MCF 10A (cell line): ENCODE measurements around the gene SNX24. TPM values are rescaled to one million over a fixed set of nuclear protein-coding genes. Genes with fewer than 3 reads are reported as not detected.
A peak's percentile ranks its signal among the peaks of the same experiment; 100 is the strongest.

ENCODE experiments used
- Bru-seq: library from RNA; stranded (reverse); fragments of 400-500 nt; gene quantifications from one replicate; lab custom pipeline; 2021; lab: Mats Ljungman, UMichigan
- BruChase-seq, 2 experiments: library from RNA; stranded (reverse); fragments of 400-500 nt; gene quantifications; one replicate each; lab custom pipeline; 2021; lab: Mats Ljungman, UMichigan
- BruUV-seq: library from RNA; stranded (reverse); fragments of 400-500 nt; replicated peaks from 2 replicates; lab custom pipeline; 2021; lab: Mats Ljungman, UMichigan
- CTCF ChIA-PET: fragments of 300-600 bp; sonication (Branson Sonifier 250); formaldehyde crosslinking; extraction: SDS; loops from one replicate; lab custom pipeline; 2021; ENCODE audit warnings: antibody characterized with exemption, inconsistent platforms; lab: Yijun Ruan, JAX
- POLR2A ChIA-PET: fragments of 300-600, 350-650 bp; sonication (Branson Sonifier 250); formaldehyde crosslinking; extraction: SDS; loops from one replicate; lab custom pipeline; 2020; ENCODE audit warnings: antibody characterized with exemption, inconsistent platforms; lab: Yijun Ruan, JAX
- DNase-seq: peaks from one replicate; pipeline ENCODE4 v3.0.0-alpha.2; 2018; ENCODE audit not compliant: unreplicated experiment
- H3K27ac Mint-ChIP-seq: one replicate; pipeline ENCODE4 v1.8.0; 2022; ENCODE audit warnings: mild to moderate bottlenecking, low read depth, mixed read lengths; ENCODE audit not compliant: unreplicated experiment
- H3K27me3 Mint-ChIP-seq: one replicate; pipeline ENCODE4 v1.8.0; 2022; ENCODE audit warnings: mixed read lengths; ENCODE audit not compliant: insufficient read depth, unreplicated experiment
- H3K36me3 Mint-ChIP-seq: one replicate; pipeline ENCODE4 v1.8.0; 2022; ENCODE audit warnings: mild to moderate bottlenecking, moderate library complexity, mixed read lengths; ENCODE audit not compliant: insufficient read depth, unreplicated experiment
- H3K4me1 Mint-ChIP-seq: one replicate; pipeline ENCODE4 v1.8.0; 2022; ENCODE audit warnings: mixed read lengths; ENCODE audit not compliant: insufficient read depth, unreplicated experiment
- H3K4me3 Mint-ChIP-seq: one replicate; pipeline ENCODE4 v1.8.0; 2022; ENCODE audit warnings: mild to moderate bottlenecking, moderate library complexity, mixed read lengths; ENCODE audit not compliant: unreplicated experiment
- H3K9me3 Mint-ChIP-seq: one replicate; pipeline ENCODE4 v1.8.0; 2022; ENCODE audit warnings: mixed read lengths; ENCODE audit not compliant: unreplicated experiment
- intact Hi-C: fragments of 100-400 bp; cut with micrococcal nuclease; formaldehyde crosslinking; loops from 2 replicates; pipeline ENCODE4 v1.14.1; 2022
- long read RNA-seq: library from polyadenylated mRNA; stranded (forward); transcript quantifications from one replicate; pipeline ENCODE4 v2.0.0, GENCODE V29; 2022
- total RNA-seq: library from RNA; stranded (reverse); gene quantifications from 2 replicates; pipeline ENCODE4 v1.2.3, GENCODE V29; 2022
- TF ChIP-seq, protein P1 (sequence below): fragments of 200-600 bp; IDR thresholded peaks from one replicate; pipeline ENCODE4 v1.8.0; 2022; ENCODE audit warnings: antibody characterized with exemption, mild to moderate bottlenecking; ENCODE audit not compliant: unreplicated experiment

Gene SNX24, protein sequence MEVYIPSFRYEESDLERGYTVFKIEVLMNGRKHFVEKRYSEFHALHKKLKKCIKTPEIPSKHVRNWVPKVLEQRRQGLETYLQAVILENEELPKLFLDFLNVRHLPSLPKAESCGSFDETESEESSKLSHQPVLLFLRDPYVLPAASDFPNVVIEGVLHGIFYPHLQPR
- total RNA-seq (97.0 and 98.1 TPM in 2 replicates), Bru-seq, nascent RNA (percentile 94 among the genes with signal in this experiment), BruChase-seq, experiment 1, labeled RNA remaining after a 6-hour chase (percentile 81 among the genes with signal in this experiment), BruChase-seq, experiment 2, labeled RNA remaining after a 2-hour chase (percentile 90 among the genes with signal in this experiment)
- long read RNA-seq, transcript SNX24-205 (6 exons, 588 nt), result minor isoform, 17 of 170 reads
- long read RNA-seq, transcript SNX24-201 (7 exons, 2,158 nt), result major isoform, 114 of 170 reads
- long read RNA-seq, partial matches to known transcripts, result 1 of 170 reads
- long read RNA-seq, other reads (novel, unspliced or antisense), result 34 of 170 reads

- Mint-ChIP-seq H3K27me3 (no peaks in the 10 kb centered on the region), H3K9me3 (no peaks in the 10 kb centered on the region), H3K27ac (peak within 1 kb of the TSS; percentile 91), H3K36me3 (peaks cover 5% of the 10 kb centered on the region), H3K4me3 (peak within 1 kb of the TSS; percentile 85), H3K4me1 (peaks cover 40% of the 10 kb centered on the region)
- DNase-seq, result peak; percentile 85
- TF ChIP-seq, protein P1, sequence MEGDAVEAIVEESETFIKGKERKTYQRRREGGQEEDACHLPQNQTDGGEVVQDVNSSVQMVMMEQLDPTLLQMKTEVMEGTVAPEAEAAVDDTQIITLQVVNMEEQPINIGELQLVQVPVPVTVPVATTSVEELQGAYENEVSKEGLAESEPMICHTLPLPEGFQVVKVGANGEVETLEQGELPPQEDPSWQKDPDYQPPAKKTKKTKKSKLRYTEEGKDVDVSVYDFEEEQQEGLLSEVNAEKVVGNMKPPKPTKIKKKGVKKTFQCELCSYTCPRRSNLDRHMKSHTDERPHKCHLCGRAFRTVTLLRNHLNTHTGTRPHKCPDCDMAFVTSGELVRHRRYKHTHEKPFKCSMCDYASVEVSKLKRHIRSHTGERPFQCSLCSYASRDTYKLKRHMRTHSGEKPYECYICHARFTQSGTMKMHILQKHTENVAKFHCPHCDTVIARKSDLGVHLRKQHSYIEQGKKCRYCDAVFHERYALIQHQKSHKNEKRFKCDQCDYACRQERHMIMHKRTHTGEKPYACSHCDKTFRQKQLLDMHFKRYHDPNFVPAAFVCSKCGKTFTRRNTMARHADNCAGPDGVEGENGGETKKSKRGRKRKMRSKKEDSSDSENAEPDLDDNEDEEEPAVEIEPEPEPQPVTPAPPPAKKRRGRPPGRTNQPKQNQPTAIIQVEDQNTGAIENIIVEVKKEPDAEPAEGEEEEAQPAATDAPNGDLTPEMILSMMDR, result no peak
- intact Hi-C loops, result loop anchor here (1.0 to 10.0 kb wide), 7 partner anchors 37 to 663 kb away; partner anchors contain the start of genes PPIC and SNX2
- CTCF ChIA-PET, result interaction anchor here (0.6 to 2.7 kb wide), 16 partner anchors 27 to 665 kb away, joined by 3 to 21 read pairs (median 4); no protein-coding TSS in a partner anchor
- POLR2A ChIA-PET, result interaction anchor here (0.5 to 7.6 kb wide), 44 partner anchors 12 to 733 kb away, joined by 3 to 67 read pairs (median 3); partner anchors contain the start of genes CEP120 and SNX2
- BruUV-seq, result no TSS peak
These were observed at the start of gene SNX24 for GRCh38 chr5:122845229-122846050. TSS of gene SNX24 (plus strand) at chr5:122845613. CDS start at chr5:122845634, 21 bp downstream.

DNA sequence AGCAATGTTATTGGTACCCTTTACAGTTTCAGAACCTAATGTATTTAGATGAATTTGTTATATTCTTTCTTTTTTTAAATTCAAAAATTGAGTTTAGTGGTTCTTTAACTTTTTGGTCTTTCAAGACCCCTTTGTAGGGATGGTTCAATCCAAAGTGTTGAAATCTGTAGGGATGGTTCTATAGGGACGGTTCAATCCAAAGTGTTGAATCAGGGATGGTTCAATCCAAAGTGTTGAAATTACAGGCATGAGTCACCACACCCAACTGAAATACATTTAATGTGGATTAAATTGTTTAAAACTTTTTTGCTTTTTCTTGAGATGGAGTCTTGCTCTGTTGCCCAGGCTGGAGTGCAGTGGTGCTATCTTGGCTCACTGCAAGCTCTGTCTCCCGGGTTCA, 39.9 kb upstream of the SNX24 start:
- no peaks in the 10 kb centered on the region for H3K9me3 Mint-ChIP-seq
- no peak overlapping the region for H3K27ac Mint-ChIP-seq
- intact Hi-C loops, result no loop called here
- BruUV-seq, result no TSS peak
- TF ChIP-seq, protein P1, result no peak
- peaks cover 96% of the 10 kb centered on the region for H3K36me3 Mint-ChIP-seq
- H3K27me3 Mint-ChIP-seq, result no peaks in the 10 kb centered on the region
- ChIA-PET POLR2A (interaction anchor here (0.6 kb wide), 1 partner anchor 901 kb away, joined by 3 read pairs; no protein-coding TSS in a partner anchor), CTCF (interaction anchor here (0.6 to 1.1 kb wide), 3 partner anchors 22 to 703 kb away, joined by 3 to 4 read pairs (median 4); no protein-coding TSS in a partner anchor)
- DNase-seq, result peak; percentile 78
- H3K4me1 Mint-ChIP-seq, result no peaks in the 10 kb centered on the region
- no peak overlapping the region for H3K4me3 Mint-ChIP-seq

GRCh38 chr5:122810405-122810804, 35.0 kb upstream of the SNX24 start:
- Mint-ChIP-seq H3K4me3 (no peak overlapping the region), H3K27me3 (no peaks in the 10 kb centered on the region), H3K27ac (no peak overlapping the region), H3K36me3 (peaks cover 55% of the 10 kb centered on the region), H3K9me3 (no peaks in the 10 kb centered on the region), H3K4me1 (no peaks in the 10 kb centered on the region)
- no peak for DNase-seq
- intact Hi-C loops, result no loop called here
- TF ChIP-seq, protein P1, result no peak
- ChIA-PET POLR2A (no interaction called here), CTCF (no interaction called here)
- no TSS peak for BruUV-seq
